22Rv1 (cell line): ENCODE measurements around the gene SMAD5.

Experiments used
- ZFX ChIP-seq: fragments of 450-650 bp; IDR thresholded peaks from 2 replicates; pipeline ENCODE4 v1.6.1; 2017; ENCODE audit warnings: antibody characterized with exemption, borderline replicate concordance
- TF ChIP-seq, protein P1 (sequence below): fragments of 450-650 bp; IDR thresholded peaks from 2 replicates; pipeline ENCODE4 v1.5.1; 2017; ENCODE audit warnings: mild to moderate bottlenecking

DNA sequence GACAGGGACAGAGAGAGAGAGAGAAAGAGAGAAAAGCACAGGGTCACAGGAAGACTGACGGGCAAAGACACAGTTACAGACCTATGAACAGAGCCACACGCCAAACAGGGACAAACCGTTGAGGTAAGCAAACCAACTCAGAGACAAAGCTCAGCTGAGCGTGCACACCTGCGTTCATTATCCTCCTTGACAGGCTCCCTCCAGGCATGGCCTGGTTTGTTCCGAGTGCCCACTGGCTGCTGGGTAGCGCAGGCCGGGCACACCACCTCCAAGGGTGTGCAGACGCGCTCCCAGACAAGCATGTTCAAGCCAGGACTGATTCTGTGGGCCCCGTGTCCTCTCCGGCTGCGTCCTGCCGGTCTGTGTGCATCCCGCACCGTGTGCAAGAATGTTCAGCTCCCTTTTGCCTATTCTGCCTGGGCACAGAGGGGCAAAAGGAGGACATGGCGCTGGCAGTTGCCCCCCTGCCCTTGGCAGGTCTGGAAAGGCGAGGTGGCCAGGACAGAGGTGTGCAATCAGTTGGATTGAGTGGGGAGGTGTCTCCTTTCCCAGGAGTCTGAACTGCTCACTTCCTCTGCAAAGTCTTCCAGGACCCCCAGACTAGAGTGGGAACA, 60.8 kb downstream of the SMAD5 start:
- TF ChIP-seq, protein P1, sequence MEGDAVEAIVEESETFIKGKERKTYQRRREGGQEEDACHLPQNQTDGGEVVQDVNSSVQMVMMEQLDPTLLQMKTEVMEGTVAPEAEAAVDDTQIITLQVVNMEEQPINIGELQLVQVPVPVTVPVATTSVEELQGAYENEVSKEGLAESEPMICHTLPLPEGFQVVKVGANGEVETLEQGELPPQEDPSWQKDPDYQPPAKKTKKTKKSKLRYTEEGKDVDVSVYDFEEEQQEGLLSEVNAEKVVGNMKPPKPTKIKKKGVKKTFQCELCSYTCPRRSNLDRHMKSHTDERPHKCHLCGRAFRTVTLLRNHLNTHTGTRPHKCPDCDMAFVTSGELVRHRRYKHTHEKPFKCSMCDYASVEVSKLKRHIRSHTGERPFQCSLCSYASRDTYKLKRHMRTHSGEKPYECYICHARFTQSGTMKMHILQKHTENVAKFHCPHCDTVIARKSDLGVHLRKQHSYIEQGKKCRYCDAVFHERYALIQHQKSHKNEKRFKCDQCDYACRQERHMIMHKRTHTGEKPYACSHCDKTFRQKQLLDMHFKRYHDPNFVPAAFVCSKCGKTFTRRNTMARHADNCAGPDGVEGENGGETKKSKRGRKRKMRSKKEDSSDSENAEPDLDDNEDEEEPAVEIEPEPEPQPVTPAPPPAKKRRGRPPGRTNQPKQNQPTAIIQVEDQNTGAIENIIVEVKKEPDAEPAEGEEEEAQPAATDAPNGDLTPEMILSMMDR = no peak
- no peak for TF ChIP-seq ZFX
